ENCODE results near the gene SEMA5A.

The SEMA5A gene

GRCh38 chr5:8997542-8998070, 548.3 kb downstream of the SEMA5A start:
- H3K27ac Mint-ChIP-seq: no peak overlapping the region
- H3K9me3 Mint-ChIP-seq: peaks cover 0 to 3% of the 10 kb centered on the region in 2 donors
- no peaks in the 10 kb centered on the region for H3K36me3 Mint-ChIP-seq (ENCODE audit: insufficient read depth)
- ATAC-seq (replicated peaks) (no peak), DNase-seq (no peak)
- no peak overlapping the region for H3K4me3 Mint-ChIP-seq
- no peaks in the 10 kb centered on the region for H3K4me1 Mint-ChIP-seq (ENCODE audit: low read depth in 2 of 2)
- H3K27me3 Mint-ChIP-seq: no peaks in the 10 kb centered on the region

- no peak overlapping the region for H3K4me3 Mint-ChIP-seq
- H3K36me3 Mint-ChIP-seq (ENCODE audit: insufficient read depth): no peaks in the 10 kb centered on the region
- H3K27ac Mint-ChIP-seq: no peak overlapping the region
- DNase-seq (no peak), ATAC-seq (replicated peaks) (no peak)
- no peaks in the 10 kb centered on the region for H3K9me3 Mint-ChIP-seq
- no peaks in the 10 kb centered on the region for H3K4me1 Mint-ChIP-seq (ENCODE audit: low read depth in 2 of 2)
- H3K27me3 Mint-ChIP-seq: no peaks in the 10 kb centered on the region
Measured at GRCh38 chr5:8993031-8993430, 552.8 kb downstream of the SEMA5A start.
